Sigmoid colon (tissue), 7 donors: ENCODE results near the gene CKB. TPM values are rescaled to one million over a fixed set of nuclear protein-coding genes. Genes with fewer than 3 reads are reported as not detected.

ENCODE experiments used
- DNase-seq: peaks from one replicate; pipeline ENCODE4 v3.0.0-alpha.2; 2019
- H3K27ac ChIP-seq, 4 donors: fragments of 200-600 bp; sonication (generic); one replicate each; pipeline ENCODE4 v1.5.1; 2016 to 2019; ENCODE audit warnings: mild to moderate bottlenecking in 1 of 4
- H3K27me3 ChIP-seq, 3 donors: fragments of 200-600 bp; sonication (generic); one replicate each; pipeline ENCODE4 v1.5.1; 2019; ENCODE audit warnings: mild to moderate bottlenecking in 1 of 3
- H3K36me3 ChIP-seq, 4 donors: fragments of 200-600 bp; sonication (generic); one replicate each; pipeline ENCODE4 v1.5.1; 2016 to 2019
- H3K4me1 ChIP-seq, 4 donors: fragments of 200-600 bp; sonication (generic); one replicate each; pipeline ENCODE4 v1.5.1; 2017 to 2019
- H3K4me3 ChIP-seq, 4 donors: fragments of 200-600 bp; sonication (generic); one replicate each; pipeline ENCODE4 v1.5.1; 2017 to 2019; ENCODE audit warnings: mild to moderate bottlenecking in 2 of 4, moderate library complexity in 1 of 4
- H3K9me3 ChIP-seq, 4 donors: fragments of 200-600 bp in 3 of 4; sonication (generic) in 3 of 4; one replicate each; pipeline versions ENCODE4 v1.5.1 to v1.6.1; 2013 to 2019
- CTCF ChIP-seq, 4 experiments: fragments of 450-650 bp in 3 of 4; fragments of 200-600 bp in 1 of 4; IDR thresholded peaks; one replicate each; pipeline ENCODE4 v1.5.1; 2016 to 2019; ENCODE audit warnings: antibody characterized with exemption in 4 of 4, mild to moderate bottlenecking in 3 of 4, moderate library complexity in 2 of 4
- EP300 ChIP-seq, 4 donors: sonication (generic); formaldehyde crosslinking; IDR thresholded peaks; one replicate each; pipeline ENCODE4 v1.6.1; 2017; ENCODE audit warnings: antibody characterized with exemption in 4 of 4
- POLR2A ChIP-seq, 2 donors: fragments of 450-650 bp; IDR thresholded peaks; one replicate each; pipeline ENCODE4 v1.6.1; 2016; ENCODE audit warnings: antibody characterized with exemption in 2 of 2, mild to moderate bottlenecking in 2 of 2, moderate library complexity in 2 of 2
- POLR2AphosphoS5 ChIP-seq, 4 donors: sonication (generic); formaldehyde crosslinking; IDR thresholded peaks; one replicate each; pipeline ENCODE4 v1.6.1; 2017; ENCODE audit warnings: antibody characterized with exemption in 4 of 4
- WGBS, 2 donors: extraction: QIAGEN DNeasy Blood & Tissue Kit; methylation state at CpG; one replicate each; pipeline ENCODE4 v1.1.7; 2013; 5-methylcytosine and 5-hydroxymethylcytosine counted together
- intact Hi-C: fragments of 100-400 bp; cut with DNase I; formaldehyde crosslinking; loops from one replicate; pipeline ENCODE4 v1.15.1; 2023
- polyA plus RNA-seq, 3 donors: library from polyadenylated mRNA; stranded (reverse); fragments of 200-250 nt; gene quantifications; one replicate each; pipeline ENCODE4 v1.2.3, GENCODE V29; 2013
- total RNA-seq, 4 donors: library from RNA; depleted of rRNA; stranded (reverse); fragments of >200 nt; gene quantifications; one replicate each; pipeline ENCODE4 v1.1.0, GENCODE V29; 2016
- donor health status: healthy with polysubstance abuse.
- donor health status: Bipolar disorder and iron deficiency.
- donor health status: healthy.

The CKB gene
- total and polyA plus RNA-seq, 7 donors = 905 to 2,176 (median 1,347) TPM

- Histone ChIP-seq H3K4me1 (peaks cover 0 to 8% (median 3%) of the 10 kb centered on the region in 4 donors), H3K36me3 (peaks cover 8 to 85% (median 26%) of the 10 kb centered on the region in 4 donors), H3K9me3 (no peaks in the 10 kb centered on the region), H3K27me3 (no peaks in the 10 kb centered on the region), H3K4me3 (no peak overlapping the region), H3K27ac (no peak overlapping the region)
- WGBS, 2 donors = 84 to 90% methylated on average over 2 of the region's 2 CpGs
- intact Hi-C loops = loop anchor here (10.0 kb wide), 1 partner anchor 161 kb away; the partner anchor contains the start of gene EIF5
- DNase-seq = no peak
- TF ChIP-seq CTCF (IDR thresholded peaks at IDR 0.05) (no peak), POLR2AphosphoS5 (IDR thresholded peaks at IDR 0.05) (no peak), POLR2A (IDR thresholded peaks at IDR 0.05) (no peak), EP300 (IDR thresholded peaks at IDR 0.05) (no peak)
Measured at GRCh38 chr14:103495854-103496253, 26.8 kb downstream of the CKB start.

DNA sequence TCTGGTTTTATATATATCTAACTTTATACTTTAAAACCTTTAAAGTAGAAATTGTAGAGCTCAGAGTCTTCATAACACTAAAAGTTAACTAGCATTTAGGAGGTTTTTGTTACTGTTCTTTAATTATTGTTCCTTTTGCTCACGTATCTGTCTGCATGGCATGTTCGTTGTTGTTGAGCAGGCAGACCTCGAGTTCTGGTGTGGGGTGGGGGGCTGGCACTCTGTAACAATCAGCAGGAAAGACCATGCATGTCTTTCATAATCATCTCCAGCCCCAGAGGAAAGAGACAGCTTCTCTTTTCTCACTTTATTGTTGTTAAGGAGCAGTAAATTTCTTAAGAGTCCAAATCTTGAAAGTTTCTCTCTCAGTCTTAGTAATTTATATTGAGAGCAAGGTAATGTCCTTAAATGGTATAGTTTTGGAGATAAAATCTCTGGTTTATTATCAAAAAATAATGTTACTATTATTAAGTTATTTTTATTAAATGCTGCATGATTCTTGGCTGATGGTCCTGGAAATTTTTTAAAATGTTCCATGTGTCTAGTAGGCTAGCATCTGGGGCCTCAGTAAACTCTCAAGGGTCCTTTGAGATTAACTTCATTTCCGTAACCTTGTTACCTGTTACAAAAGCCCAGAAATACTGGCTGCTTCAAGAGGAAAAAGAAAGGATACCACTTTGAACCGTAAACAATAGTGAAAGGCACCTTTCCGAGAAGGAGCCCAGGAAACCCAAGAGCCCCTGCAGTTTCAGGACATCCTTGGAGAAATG lies 30.3 kb downstream of the CKB start:
- H3K4me1 ChIP-seq = no peaks in the 10 kb centered on the region
- intact Hi-C loops = loop anchor here (10.0 kb wide), 1 partner anchor 158 kb away; the partner anchor contains the start of gene EIF5
- no peaks in the 10 kb centered on the region for H3K27me3 ChIP-seq
- H3K9me3 ChIP-seq = no peaks in the 10 kb centered on the region
- peaks cover 12 to 100% (median 30%) of the 10 kb centered on the region in 4 donors for H3K36me3 ChIP-seq
- no peak for DNase-seq
- no peak overlapping the region for H3K4me3 ChIP-seq
- TF ChIP-seq CTCF (IDR thresholded peaks at IDR 0.05) (no peak), POLR2AphosphoS5 (IDR thresholded peaks at IDR 0.05) (no peak), EP300 (IDR thresholded peaks at IDR 0.05) (no peak), POLR2A (IDR thresholded peaks at IDR 0.05) (no peak)
- WGBS, 2 donors = 90 to 93% methylated on average over 6 of the region's 6 CpGs
- H3K27ac ChIP-seq = peak overlapping the region in 1 of 4 donors; percentile 50

DNA sequence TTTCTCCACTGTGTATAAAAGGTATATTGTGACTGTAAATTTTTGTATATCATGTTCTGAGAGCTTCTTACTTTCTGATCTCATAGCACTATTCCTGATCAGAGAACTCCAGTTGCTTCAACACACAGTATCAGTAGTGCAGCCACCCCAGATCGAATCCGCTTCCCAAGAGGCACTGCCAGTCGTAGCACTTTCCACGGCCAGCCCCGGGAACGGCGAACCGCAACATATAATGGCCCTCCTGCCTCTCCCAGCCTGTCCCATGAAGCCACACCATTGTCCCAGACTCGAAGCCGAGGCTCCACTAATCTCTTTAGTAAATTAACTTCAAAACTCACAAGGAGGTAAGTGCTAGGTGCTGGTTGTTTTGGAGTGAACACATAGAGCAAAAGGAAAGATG lies 30.9 kb downstream of the CKB start:
- TF ChIP-seq EP300 (IDR thresholded peaks at IDR 0.05) = no peak
- no peak for TF ChIP-seq POLR2AphosphoS5 (IDR thresholded peaks at IDR 0.05)
- TF ChIP-seq POLR2A (IDR thresholded peaks at IDR 0.05) = no peak
- no peak for TF ChIP-seq CTCF (IDR thresholded peaks at IDR 0.05)
- Histone ChIP-seq H3K27ac (no peak overlapping the region), H3K4me1 (no peaks in the 10 kb centered on the region), H3K9me3 (no peaks in the 10 kb centered on the region), H3K27me3 (no peaks in the 10 kb centered on the region), H3K4me3 (no peak overlapping the region), H3K36me3 (peaks cover 14 to 96% (median 32%) of the 10 kb centered on the region in 4 donors)
- intact Hi-C loops = loop anchor here (10.0 kb wide), 1 partner anchor 157 kb away; the partner anchor contains the start of gene EIF5
- DNase-seq = no peak
- 94 to 96% methylated on average over 10 of the region's 10 CpGs for WGBS, 2 donors

GRCh38 chr14:103489621-103490020 lies 33.0 kb downstream of the CKB start:
- intact Hi-C loops = loop anchor here (10.0 kb wide), 1 partner anchor 155 kb away; the partner anchor contains the start of gene EIF5
- Histone ChIP-seq H3K36me3 (peaks cover 10 to 82% (median 19%) of the 10 kb centered on the region in 4 donors), H3K9me3 (no peaks in the 10 kb centered on the region), H3K4me3 (no peak overlapping the region), H3K4me1 (no peaks in the 10 kb centered on the region), H3K27me3 (no peaks in the 10 kb centered on the region), H3K27ac (no peak overlapping the region)
- no peak for TF ChIP-seq POLR2A (IDR thresholded peaks at IDR 0.05)
- TF ChIP-seq EP300 (IDR thresholded peaks at IDR 0.05) = no peak
- TF ChIP-seq POLR2AphosphoS5 (IDR thresholded peaks at IDR 0.05) = no peak
- 92 to 94% methylated on average over 2 of the region's 2 CpGs for WGBS, 2 donors
- no peak for DNase-seq

DNA sequence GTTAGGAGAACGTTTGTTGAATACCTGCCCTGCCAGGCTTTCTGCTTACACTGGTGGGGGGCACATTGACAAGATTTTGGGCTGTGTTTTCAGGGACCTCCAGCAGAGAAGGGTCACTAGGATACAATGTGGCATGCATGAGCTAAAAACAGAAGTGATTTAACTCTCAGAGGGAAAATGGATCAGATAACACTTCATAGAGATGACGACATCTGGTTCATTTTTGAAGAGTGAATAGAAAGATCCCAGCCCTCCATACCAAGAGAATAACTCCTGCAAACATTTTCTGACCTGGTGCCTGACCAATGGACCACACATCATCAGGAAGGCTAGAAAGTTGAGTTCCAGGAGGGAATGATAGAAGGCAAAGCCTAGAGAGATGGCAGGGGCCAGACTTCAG lies 33.7 kb downstream of the CKB start:
- TF ChIP-seq POLR2A (IDR thresholded peaks at IDR 0.05) = no peak
- no peak for TF ChIP-seq EP300 (IDR thresholded peaks at IDR 0.05)
- TF ChIP-seq CTCF (IDR thresholded peaks at IDR 0.05) = no peak
- no peak for TF ChIP-seq POLR2AphosphoS5 (IDR thresholded peaks at IDR 0.05)
- DNase-seq = no peak
- Histone ChIP-seq H3K27ac (no peak overlapping the region), H3K9me3 (no peaks in the 10 kb centered on the region), H3K4me1 (no peaks in the 10 kb centered on the region), H3K4me3 (no peak overlapping the region), H3K36me3 (peaks cover 10 to 75% (median 18%) of the 10 kb centered on the region in 4 donors), H3K27me3 (no peaks in the 10 kb centered on the region)
- intact Hi-C loops = no loop called here
- WGBS, 2 donors = 92 to 95% methylated on average over 2 of the region's 2 CpGs
